Transverse colon (tissue), 4 donors: ENCODE data around the gene TMEM202. TPM values are rescaled to one million over a fixed set of nuclear protein-coding genes. Genes with fewer than 3 reads are reported as not detected.

Experiments
- DNase-seq: peaks from one replicate; pipeline ENCODE4 v3.0.0-alpha.2; 2019
- H3K27ac ChIP-seq, 4 donors: fragments of 200-600 bp; sonication (generic); 2 replicates each; pipeline ENCODE4 v1.5.1; 2016 to 2018; ENCODE audit warnings: inconsistent platforms in 4 of 4
- H3K27me3 ChIP-seq: fragments of 200-600 bp; sonication (generic); 2 replicates; pipeline ENCODE4 v1.5.1; 2017; ENCODE audit warnings: inconsistent platforms
- H3K36me3 ChIP-seq, 4 donors: fragments of 200-600 bp; sonication (generic); 2 replicates each; pipeline ENCODE4 v1.5.1; 2017 to 2019; ENCODE audit warnings: inconsistent platforms in 4 of 4
- H3K4me1 ChIP-seq, 4 donors: fragments of 200-600 bp; sonication (generic); 2 replicates each; pipeline ENCODE4 v1.5.1; 2017 to 2020; ENCODE audit warnings: inconsistent platforms in 4 of 4
- H3K4me3 ChIP-seq, 4 donors: fragments of 200-600 bp; sonication (generic); 1 replicate in 1 of 4; 2 replicates in 3 of 4; pipeline versions ENCODE4 v1.5.1 to v1.6.1; 2017 to 2019; ENCODE audit warnings: inconsistent platforms in 4 of 4
- H3K9me3 ChIP-seq, 2 donors: fragments of 200-600 bp; sonication (generic); 2 replicates each; pipeline ENCODE4 v1.5.1; 2017 to 2019; ENCODE audit warnings: inconsistent platforms in 2 of 2
- EP300 ChIP-seq: sonication (generic); formaldehyde crosslinking; IDR thresholded peaks from one replicate; pipeline ENCODE4 v1.6.1; 2017; ENCODE audit warnings: antibody characterized with exemption, low read depth
- POLR2A ChIP-seq: fragments of 450-650 bp; IDR thresholded peaks from one replicate; pipeline ENCODE4 v1.6.1; 2016; ENCODE audit warnings: antibody characterized with exemption, mild to moderate bottlenecking, moderate library complexity
- POLR2AphosphoS5 ChIP-seq, 3 donors: sonication (generic); formaldehyde crosslinking; IDR thresholded peaks; one replicate each; pipeline ENCODE4 v1.6.1; 2016; ENCODE audit warnings: antibody characterized with exemption in 3 of 3
- WGBS, 2 donors: methylation state at CpG; one replicate each; pipeline ENCODE4 v1.1.5; 2018; ENCODE audit warnings: low coverage in 1 of 2; 5-methylcytosine and 5-hydroxymethylcytosine counted together
- in situ Hi-C, 4 donors: fragments of 200-750 bp; cut with MboI; loops; one replicate each; pipeline versions ENCODE4 v1.15.0 to v1.15.1; 2017; ENCODE audit warnings: low sequenced_read_pairs in 3 of 4, low pct_ligation_motif_present in 1 of 4, low pct_unique_long_range_greater_than_20kb in 1 of 4
- intact Hi-C: fragments of 100-400 bp; cut with DNase I; formaldehyde crosslinking; loops from one replicate; pipeline ENCODE4 v1.15.1; 2023; ENCODE audit warnings: low total_unique reads
- total RNA-seq, 4 donors: library from RNA; depleted of rRNA; stranded (reverse); fragments of >200 nt; gene quantifications; one replicate each; pipeline ENCODE4 v1.1.0, GENCODE V29; 2016
- TF ChIP-seq, protein P1 (sequence below), 5 experiments: fragments of 200-600 bp in 3 of 5; fragments of 450-650 bp in 2 of 5; sonication (generic) in 3 of 5; IDR thresholded peaks; 1 replicate in 2 of 5; 2 replicates in 3 of 5; pipeline ENCODE4 v1.5.1; 2016 to 2017; ENCODE audit warnings: antibody characterized with exemption in 5 of 5, inconsistent platforms in 3 of 5, mild to moderate bottlenecking in 2 of 5, moderate library complexity in 1 of 5

TMEM202 gene
- total RNA-seq, 4 donors from 2014 or later: not detected

DNA sequence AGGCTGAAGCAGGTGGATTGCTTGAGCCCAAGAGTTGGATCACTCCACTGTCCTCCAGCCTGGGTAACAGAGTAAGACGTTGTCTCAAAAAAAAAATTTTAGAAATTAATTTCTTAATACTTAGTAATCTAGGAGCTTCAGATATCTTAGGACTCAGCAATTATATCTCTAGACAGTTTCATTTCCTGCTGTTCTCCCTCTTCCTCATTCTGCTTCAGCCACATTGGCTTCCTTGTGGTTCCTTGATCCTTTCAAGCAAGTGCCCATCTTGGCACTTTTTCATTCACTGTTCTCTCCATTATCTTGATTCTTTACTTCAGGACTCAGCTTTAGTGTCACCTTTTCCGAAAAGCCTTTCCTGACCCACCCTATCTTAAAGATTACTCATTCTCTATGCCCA, 22.5 kb downstream of the TMEM202 start:
- Histone ChIP-seq H3K4me3 (no peak overlapping the region), H3K9me3 (peaks cover 0 to 6% of the 10 kb centered on the region in 2 donors), H3K27me3 (no peaks in the 10 kb centered on the region), H3K27ac (no peak overlapping the region), H3K36me3 (no peaks in the 10 kb centered on the region), H3K4me1 (no peaks in the 10 kb centered on the region)
- in situ Hi-C loops: no loop called here
- no peak for DNase-seq
- intact Hi-C loops: no loop called here
- no peak for TF ChIP-seq POLR2A
- no peak for TF ChIP-seq EP300
- TF ChIP-seq POLR2AphosphoS5 (IDR thresholded peaks at IDR 0.05): no peak
- TF ChIP-seq, protein P1, sequence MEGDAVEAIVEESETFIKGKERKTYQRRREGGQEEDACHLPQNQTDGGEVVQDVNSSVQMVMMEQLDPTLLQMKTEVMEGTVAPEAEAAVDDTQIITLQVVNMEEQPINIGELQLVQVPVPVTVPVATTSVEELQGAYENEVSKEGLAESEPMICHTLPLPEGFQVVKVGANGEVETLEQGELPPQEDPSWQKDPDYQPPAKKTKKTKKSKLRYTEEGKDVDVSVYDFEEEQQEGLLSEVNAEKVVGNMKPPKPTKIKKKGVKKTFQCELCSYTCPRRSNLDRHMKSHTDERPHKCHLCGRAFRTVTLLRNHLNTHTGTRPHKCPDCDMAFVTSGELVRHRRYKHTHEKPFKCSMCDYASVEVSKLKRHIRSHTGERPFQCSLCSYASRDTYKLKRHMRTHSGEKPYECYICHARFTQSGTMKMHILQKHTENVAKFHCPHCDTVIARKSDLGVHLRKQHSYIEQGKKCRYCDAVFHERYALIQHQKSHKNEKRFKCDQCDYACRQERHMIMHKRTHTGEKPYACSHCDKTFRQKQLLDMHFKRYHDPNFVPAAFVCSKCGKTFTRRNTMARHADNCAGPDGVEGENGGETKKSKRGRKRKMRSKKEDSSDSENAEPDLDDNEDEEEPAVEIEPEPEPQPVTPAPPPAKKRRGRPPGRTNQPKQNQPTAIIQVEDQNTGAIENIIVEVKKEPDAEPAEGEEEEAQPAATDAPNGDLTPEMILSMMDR (IDR thresholded peaks at IDR 0.05): no peak
- 46 to 73% methylated on average over 2 of the region's 2 CpGs for WGBS, 2 donors

DNA sequence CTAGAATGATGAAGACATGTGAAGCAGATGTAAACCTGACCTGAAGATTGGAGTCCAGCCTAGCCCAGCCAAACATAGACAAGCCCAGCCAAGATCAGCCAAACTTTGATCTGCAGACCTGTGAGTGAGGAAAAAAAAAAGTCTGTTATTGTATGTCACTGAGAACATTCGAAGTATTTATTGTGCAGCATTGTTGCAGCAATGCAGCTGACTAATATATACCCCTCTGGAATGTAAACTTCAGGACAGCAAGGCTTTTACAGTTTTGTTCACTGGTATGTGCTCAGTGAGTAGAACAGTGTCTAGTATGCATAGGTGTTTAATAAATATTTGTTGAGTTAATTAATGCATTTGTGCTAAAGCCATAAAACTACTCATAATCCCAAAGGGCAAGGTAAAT, 23.4 kb downstream of the TMEM202 start:
- no peak for DNase-seq
- TF ChIP-seq, protein P1 (IDR thresholded peaks at IDR 0.05): no peak
- TF ChIP-seq POLR2AphosphoS5 (IDR thresholded peaks at IDR 0.05) (no peak), EP300 (no peak), POLR2A (no peak)
- Histone ChIP-seq H3K4me3 (no peak overlapping the region), H3K27me3 (no peaks in the 10 kb centered on the region), H3K36me3 (no peaks in the 10 kb centered on the region), H3K4me1 (no peaks in the 10 kb centered on the region), H3K9me3 (peaks cover 3 to 13% of the 10 kb centered on the region in 2 donors), H3K27ac (no peak overlapping the region)
- intact Hi-C loops: no loop called here
- 17 to 36% methylated on average over 1 of the region's 1 CpG for WGBS, 2 donors
- in situ Hi-C loops: no loop called here

DNA sequence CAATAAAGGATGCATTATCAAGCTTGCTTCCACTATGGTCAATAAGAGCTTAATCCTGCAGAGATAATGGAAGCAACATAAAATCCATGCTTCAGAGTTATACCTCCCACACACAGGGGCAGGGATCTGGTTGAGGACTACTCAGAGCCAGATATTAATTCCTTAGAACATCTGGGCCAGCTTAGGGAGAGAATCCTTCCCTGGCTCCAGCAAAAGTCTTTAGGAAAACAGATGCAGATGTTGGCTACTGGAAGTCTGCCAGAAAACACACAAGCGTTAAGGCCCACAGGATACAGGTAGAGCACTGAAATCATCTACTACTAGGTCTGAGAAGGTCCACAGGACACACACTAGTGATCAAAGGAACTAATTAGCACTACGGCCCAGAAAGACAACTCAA, 25.2 kb downstream of the TMEM202 start:
- H3K9me3 ChIP-seq: peaks cover 3 to 13% of the 10 kb centered on the region in 2 donors
- DNase-seq: no peak
- intact Hi-C loops (no loop called here), in situ Hi-C loops (no loop called here)
- H3K27me3 ChIP-seq: no peaks in the 10 kb centered on the region
- no peaks in the 10 kb centered on the region for H3K36me3 ChIP-seq
- TF ChIP-seq POLR2A: no peak
- TF ChIP-seq, protein P1 (IDR thresholded peaks at IDR 0.05): no peak
- no peak for TF ChIP-seq EP300
- no peak for TF ChIP-seq POLR2AphosphoS5 (IDR thresholded peaks at IDR 0.05)
- no peak overlapping the region for H3K4me3 ChIP-seq
- no peaks in the 10 kb centered on the region for H3K4me1 ChIP-seq
- no peak overlapping the region for H3K27ac ChIP-seq
- WGBS, 2 donors: 70% methylated on average over 2 of the region's 2 CpGs; no CpG with 5 or more reads in 1 of the 2 donors

DNA sequence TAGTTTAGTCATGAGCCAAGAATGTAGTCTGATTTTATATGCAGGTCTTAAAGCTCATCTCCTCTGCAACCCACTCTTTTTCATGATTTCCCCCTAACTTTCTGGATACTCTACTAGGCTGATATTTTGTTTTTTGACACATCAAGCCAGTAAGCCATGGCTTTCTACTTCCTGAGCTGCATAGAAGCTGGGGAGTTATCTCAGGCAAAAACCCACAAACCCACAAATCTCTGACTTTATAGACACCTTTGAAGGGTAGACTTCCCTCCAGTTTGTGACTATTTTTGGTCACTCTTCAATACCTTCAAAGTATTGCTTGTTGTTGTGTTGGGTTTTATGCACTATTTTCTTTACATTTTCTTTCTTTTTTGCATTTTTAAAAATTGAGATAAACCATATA, 28.6 kb downstream of the TMEM202 start:
- DNase-seq: no peak
- TF ChIP-seq EP300 (no peak), POLR2A (no peak), POLR2AphosphoS5 (IDR thresholded peaks at IDR 0.05) (no peak)
- TF ChIP-seq, protein P1 (IDR thresholded peaks at IDR 0.05): no peak
- no peaks in the 10 kb centered on the region for H3K36me3 ChIP-seq
- H3K27me3 ChIP-seq: no peaks in the 10 kb centered on the region
- H3K27ac ChIP-seq: no peak overlapping the region
- no peaks in the 10 kb centered on the region for H3K4me1 ChIP-seq
- intact Hi-C loops: no loop called here
- in situ Hi-C loops: no loop called here
- H3K4me3 ChIP-seq: no peak overlapping the region
- peaks cover 3 to 13% of the 10 kb centered on the region in 2 donors for H3K9me3 ChIP-seq
